Measurements from ENCODE around the gene TMEM201.

DNA sequence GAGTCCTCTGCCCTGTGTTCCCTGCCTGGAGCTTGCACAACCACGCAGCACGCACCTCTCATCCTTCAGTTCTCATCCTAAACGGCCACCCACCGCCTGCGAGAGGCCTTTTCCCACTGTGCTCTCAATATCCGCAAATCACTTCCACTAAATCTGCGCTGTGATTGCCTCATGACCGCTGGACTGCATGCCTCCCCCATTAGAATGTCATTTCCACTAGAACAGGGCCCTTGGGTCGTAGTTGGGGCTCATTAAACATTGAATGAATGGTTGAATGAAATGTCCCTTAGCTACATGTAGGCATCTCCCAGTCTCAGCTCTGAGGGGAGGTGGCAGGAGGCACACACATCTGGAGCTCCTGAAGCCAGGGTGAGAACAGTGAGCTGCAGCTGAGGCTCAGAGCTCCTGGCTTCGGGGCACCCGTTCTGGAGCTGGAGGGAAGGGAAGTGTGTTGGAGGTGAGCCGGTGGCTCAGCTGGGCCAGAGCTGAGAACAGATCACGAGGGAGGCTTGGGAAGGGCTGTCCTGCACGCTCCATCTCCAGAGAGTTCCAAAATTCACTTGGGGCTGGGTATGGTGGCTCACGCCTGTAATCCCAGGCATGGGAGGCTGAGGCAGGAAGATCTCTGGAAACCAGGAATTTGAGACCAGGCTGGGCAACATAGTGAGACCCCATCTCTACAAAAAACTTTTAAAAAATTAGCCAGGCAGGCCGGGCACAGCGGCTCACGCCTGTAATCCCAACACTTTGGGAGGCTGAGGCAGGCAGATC, 30.4 kb downstream of the TMEM201 start:
- TF ChIP-seq CTCF (IDR thresholded peaks at IDR 0.05; ENCODE audit: insufficient read depth, low read length, poor library complexity, severe bottlenecking), result no peak
- no peak for TF ChIP-seq EZH2phosphoT487 (conservative IDR thresholded peaks at IDR 0.05; ENCODE audit: low read length)
